ENCODE data around the gene ADCY9.
A peak's percentile ranks its signal among the peaks of the same experiment; 100 is the strongest.

The ADCY9 gene

GRCh38 chr16:3995001-3995400 lies 121.2 kb downstream of the ADCY9 start:
- DNase-seq = no peak
- no peak for TF ChIP-seq CTCF (IDR thresholded peaks at IDR 0.05)
- H3K4me1 Mint-ChIP-seq = peaks cover 18% of the 10 kb centered on the region
- H3K4me3 Mint-ChIP-seq = no peak overlapping the region
- peaks cover 13% of the 10 kb centered on the region for H3K27me3 Mint-ChIP-seq (ENCODE audit: low read depth, poor library complexity)
- H3K27ac Mint-ChIP-seq = no peak overlapping the region
- H3K9me3 Mint-ChIP-seq = no peaks in the 10 kb centered on the region
- H3K36me3 Mint-ChIP-seq (ENCODE audit: low read depth) = no peaks in the 10 kb centered on the region

GRCh38 chr16:3993052-3993785 lies 123.0 kb downstream of the ADCY9 start:
- no peaks in the 10 kb centered on the region for H3K36me3 Mint-ChIP-seq (ENCODE audit: low read depth)
- peaks cover 4% of the 10 kb centered on the region for H3K4me1 Mint-ChIP-seq
- TF ChIP-seq CTCF (IDR thresholded peaks at IDR 0.05) = no peak
- no peaks in the 10 kb centered on the region for H3K9me3 Mint-ChIP-seq
- no peak overlapping the region for H3K27ac Mint-ChIP-seq
- H3K27me3 Mint-ChIP-seq (ENCODE audit: low read depth, poor library complexity) = peaks cover 13% of the 10 kb centered on the region
- DNase-seq = no peak
- no peak overlapping the region for H3K4me3 Mint-ChIP-seq

- Mint-ChIP-seq H3K36me3 (ENCODE audit: low read depth) (no peaks in the 10 kb centered on the region), H3K4me3 (no peak overlapping the region), H3K27ac (no peak overlapping the region), H3K27me3 (ENCODE audit: low read depth, poor library complexity) (peaks cover 13% of the 10 kb centered on the region), H3K4me1 (peaks cover 4% of the 10 kb centered on the region), H3K9me3 (no peaks in the 10 kb centered on the region)
- DNase-seq = peak; percentile 46
- TF ChIP-seq CTCF (IDR thresholded peaks at IDR 0.05) = no peak
Measured at GRCh38 chr16:3992297-3993051, 123.8 kb downstream of the ADCY9 start.

GRCh38 chr16:3988824-3989223 lies 127.4 kb downstream of the ADCY9 start:
- no peak for TF ChIP-seq CTCF (IDR thresholded peaks at IDR 0.05)
- H3K27ac Mint-ChIP-seq = no peak overlapping the region
- DNase-seq = no peak
- H3K36me3 Mint-ChIP-seq (ENCODE audit: low read depth) = no peaks in the 10 kb centered on the region
- H3K27me3 Mint-ChIP-seq (ENCODE audit: low read depth, poor library complexity) = peaks cover 9% of the 10 kb centered on the region
- no peaks in the 10 kb centered on the region for H3K9me3 Mint-ChIP-seq
- no peak overlapping the region for H3K4me3 Mint-ChIP-seq
- H3K4me1 Mint-ChIP-seq = no peaks in the 10 kb centered on the region

GRCh38 chr16:3988011-3988410 lies 128.2 kb downstream of the ADCY9 start:
- no peak overlapping the region for H3K27ac Mint-ChIP-seq
- H3K4me3 Mint-ChIP-seq = no peak overlapping the region
- no peak for DNase-seq
- peaks cover 5% of the 10 kb centered on the region for H3K4me1 Mint-ChIP-seq
- no peaks in the 10 kb centered on the region for H3K36me3 Mint-ChIP-seq (ENCODE audit: low read depth)
- no peak for TF ChIP-seq CTCF (IDR thresholded peaks at IDR 0.05)
- no peaks in the 10 kb centered on the region for H3K9me3 Mint-ChIP-seq
- peaks cover 9% of the 10 kb centered on the region for H3K27me3 Mint-ChIP-seq (ENCODE audit: low read depth, poor library complexity)
